MM.1S (cell line): ENCODE results near the gene RPL38.

ENCODE experiments used
- DNase-seq: peaks from one replicate; pipeline ENCODE4 v3.0.0-alpha.2; 2015
- H2AFZ ChIP-seq: fragments of 300-600 bp; sonication (generic); 2 replicates; pipeline ENCODE4 v1.6.0; 2016; ENCODE audit warnings: antibody characterized with exemption, low read length
- H3F3A ChIP-seq: fragments of 300-600 bp; sonication (generic); 2 replicates; pipeline ENCODE4 v1.6.1; 2016; ENCODE audit warnings: mild to moderate bottlenecking, antibody characterized with exemption, low read length, moderate library complexity, mixed read lengths; ENCODE audit not compliant: insufficient read depth
- H3K27ac ChIP-seq: fragments of 300-600 bp; sonication (generic); 2 replicates; pipeline ENCODE4 v1.5.1; 2016; ENCODE audit warnings: mild to moderate bottlenecking, low read length
- H3K27me3 ChIP-seq: fragments of 300-600 bp; sonication (generic); replicated peaks from 2 replicates; pipeline ENCODE4 v1.6.0; 2016; ENCODE audit warnings: low read length; ENCODE audit not compliant: insufficient read depth
- H3K36me3 ChIP-seq: fragments of 300-600 bp; sonication (generic); replicated peaks from 2 replicates; pipeline ENCODE4 v1.6.1; 2016; ENCODE audit warnings: mild to moderate bottlenecking, low read length, mixed read lengths; ENCODE audit not compliant: insufficient read depth
- H3K4me1 ChIP-seq: fragments of 300-600 bp; sonication (generic); 2 replicates; pipeline ENCODE4 v1.6.1; 2016; ENCODE audit warnings: low read length, mixed read lengths
- H3K4me2 ChIP-seq: fragments of 300-600 bp; sonication (generic); 2 replicates; pipeline ENCODE4 v1.6.0; 2016; ENCODE audit warnings: low read depth, low read length
- H3K4me3 ChIP-seq: fragments of 300-600 bp; sonication (generic); 2 replicates; pipeline ENCODE4 v1.5.1; 2016; ENCODE audit warnings: low read length, mixed read lengths
- H3K79me2 ChIP-seq: fragments of 300-600 bp; sonication (generic); 2 replicates; pipeline ENCODE4 v1.6.1; 2016; ENCODE audit warnings: mixed run types, low read length, mixed read lengths
- H3K9ac ChIP-seq: fragments of 300-600 bp; sonication (generic); 2 replicates; pipeline ENCODE4 v1.6.1; 2016; ENCODE audit warnings: low read length, mixed read lengths
- H3K9me2 ChIP-seq: fragments of 300-600 bp; sonication (generic); replicated peaks from 2 replicates; pipeline ENCODE4 v1.6.1; 2016; ENCODE audit warnings: mild to moderate bottlenecking, low read length, mixed read lengths; ENCODE audit not compliant: insufficient read depth
- H3K9me3 ChIP-seq: fragments of 300-600 bp; sonication (generic); replicated peaks from 2 replicates; pipeline ENCODE4 v1.6.1; 2016; ENCODE audit warnings: mild to moderate bottlenecking, low read length, mixed read lengths; ENCODE audit not compliant: insufficient read depth
- H4K20me1 ChIP-seq: fragments of 300-600 bp; sonication (generic); 2 replicates; pipeline ENCODE4 v1.6.1; 2016; ENCODE audit warnings: mild to moderate bottlenecking, low read length, moderate library complexity, mixed read lengths; ENCODE audit not compliant: insufficient read depth
- EZH2 ChIP-seq: fragments of 300-600 bp; sonication (generic); optimal IDR thresholded peaks from 2 replicates; pipeline ENCODE3; 2017; ENCODE audit warnings: low read depth, mild to moderate bottlenecking, antibody characterized with exemption, low read length, mixed read lengths
- EZH2phosphoT487 ChIP-seq: fragments of 300-600 bp; sonication (generic); IDR thresholded peaks from 2 replicates; pipeline ENCODE4 v1.6.1; 2018; ENCODE audit warnings: antibody characterized with exemption, low read length
- TF ChIP-seq, protein P1 (sequence below): fragments of 300-600 bp; sonication (generic); IDR thresholded peaks from 2 replicates; pipeline ENCODE4 v1.5.1; 2016; ENCODE audit warnings: antibody characterized with exemption, low read length, mixed read lengths

RPL38 gene

DNA sequence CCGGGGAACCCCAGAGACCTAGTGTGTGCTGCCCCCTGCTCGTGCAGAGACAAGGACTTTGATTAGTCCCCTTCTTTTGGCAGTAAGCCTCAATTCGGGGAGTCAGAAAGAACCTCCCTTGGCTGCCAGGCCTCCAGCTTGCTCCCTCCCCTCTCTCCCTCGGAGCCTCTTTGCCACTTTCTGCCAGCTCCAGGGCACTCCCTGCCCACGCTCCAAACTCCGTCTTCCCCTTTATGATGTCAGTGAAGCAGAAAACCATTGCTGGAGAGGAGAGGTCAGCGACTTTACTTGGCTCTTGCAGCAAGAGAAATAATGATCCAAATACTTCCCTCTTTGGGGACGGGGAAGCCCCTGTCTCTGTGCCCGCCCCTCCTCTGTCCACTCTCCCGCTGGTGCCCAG lies 38.0 kb downstream of the RPL38 start:
- Histone ChIP-seq H3K4me1 (no peaks in the 10 kb centered on the region), H4K20me1 (no peaks in the 10 kb centered on the region), H3K27ac (no peak overlapping the region), H3K9me3 (no peaks in the 10 kb centered on the region), H3K9ac (no peak overlapping the region), H3K36me3 (no peaks in the 10 kb centered on the region), H3K9me2 (no peaks in the 10 kb centered on the region), H3K4me3 (no peak overlapping the region), H3F3A (no peaks in the 10 kb centered on the region), H3K27me3 (peaks cover 78% of the 10 kb centered on the region), H3K79me2 (no peaks in the 10 kb centered on the region), H2AFZ (no peak overlapping the region), H3K4me2 (no peak overlapping the region)
- DNase-seq, result no peak
- TF ChIP-seq EZH2phosphoT487, result no peak
- TF ChIP-seq EZH2, result no peak
- TF ChIP-seq, protein P1, sequence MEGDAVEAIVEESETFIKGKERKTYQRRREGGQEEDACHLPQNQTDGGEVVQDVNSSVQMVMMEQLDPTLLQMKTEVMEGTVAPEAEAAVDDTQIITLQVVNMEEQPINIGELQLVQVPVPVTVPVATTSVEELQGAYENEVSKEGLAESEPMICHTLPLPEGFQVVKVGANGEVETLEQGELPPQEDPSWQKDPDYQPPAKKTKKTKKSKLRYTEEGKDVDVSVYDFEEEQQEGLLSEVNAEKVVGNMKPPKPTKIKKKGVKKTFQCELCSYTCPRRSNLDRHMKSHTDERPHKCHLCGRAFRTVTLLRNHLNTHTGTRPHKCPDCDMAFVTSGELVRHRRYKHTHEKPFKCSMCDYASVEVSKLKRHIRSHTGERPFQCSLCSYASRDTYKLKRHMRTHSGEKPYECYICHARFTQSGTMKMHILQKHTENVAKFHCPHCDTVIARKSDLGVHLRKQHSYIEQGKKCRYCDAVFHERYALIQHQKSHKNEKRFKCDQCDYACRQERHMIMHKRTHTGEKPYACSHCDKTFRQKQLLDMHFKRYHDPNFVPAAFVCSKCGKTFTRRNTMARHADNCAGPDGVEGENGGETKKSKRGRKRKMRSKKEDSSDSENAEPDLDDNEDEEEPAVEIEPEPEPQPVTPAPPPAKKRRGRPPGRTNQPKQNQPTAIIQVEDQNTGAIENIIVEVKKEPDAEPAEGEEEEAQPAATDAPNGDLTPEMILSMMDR, result no peak

- Histone ChIP-seq H3K27ac (no peak overlapping the region), H3K9me2 (no peaks in the 10 kb centered on the region), H4K20me1 (no peaks in the 10 kb centered on the region), H3K27me3 (peaks cover 76% of the 10 kb centered on the region), H3K4me1 (no peaks in the 10 kb centered on the region), H3K4me2 (no peak overlapping the region), H3K79me2 (no peaks in the 10 kb centered on the region), H3F3A (no peaks in the 10 kb centered on the region), H3K36me3 (no peaks in the 10 kb centered on the region), H3K4me3 (no peak overlapping the region), H3K9ac (no peak overlapping the region), H3K9me3 (no peaks in the 10 kb centered on the region), H2AFZ (no peak overlapping the region)
- no peak for DNase-seq
- TF ChIP-seq EZH2 (no peak), EZH2phosphoT487 (no peak)
- TF ChIP-seq, protein P1, result no peak
Measured at GRCh38 chr17:74241847-74242246, 38.4 kb downstream of the RPL38 start.

- Histone ChIP-seq H3K4me2 (no peak overlapping the region), H3K4me3 (no peak overlapping the region), H3F3A (no peaks in the 10 kb centered on the region), H3K79me2 (no peaks in the 10 kb centered on the region), H3K9me2 (no peaks in the 10 kb centered on the region), H4K20me1 (no peaks in the 10 kb centered on the region), H3K27ac (no peak overlapping the region), H3K4me1 (no peaks in the 10 kb centered on the region), H3K9ac (no peak overlapping the region), H2AFZ (no peak overlapping the region), H3K27me3 (peaks cover 84% of the 10 kb centered on the region), H3K9me3 (no peaks in the 10 kb centered on the region), H3K36me3 (no peaks in the 10 kb centered on the region)
- TF ChIP-seq EZH2, result no peak
- TF ChIP-seq EZH2phosphoT487, result no peak
- TF ChIP-seq, protein P1, result no peak
- no peak for DNase-seq
Measured at GRCh38 chr17:74243013-74243755, 39.7 kb downstream of the RPL38 start.
